GM12878 (cell line): ENCODE measurements around the gene C14orf119. TPM values are rescaled to one million over a fixed set of nuclear protein-coding genes. Genes with fewer than 3 reads are reported as not detected.

Source experiments
- ATAC-seq: fragments of 200-7000 bp; cut with Tn5 transposase; 3 replicates; pipeline ENCODE4 v1.9.1; 2020; ENCODE audit warnings: mild to moderate bottlenecking, moderate library complexity
- BruUV-seq: library from RNA; stranded (reverse); fragments of 400-500 nt; replicated peaks from 2 replicates; lab custom pipeline; 2021; lab: Mats Ljungman, UMichigan
- CTCF ChIA-PET: fragments of 300-600 bp; sonication (Branson Sonifier 250); formaldehyde crosslinking; extraction: SDS; loops from one replicate; lab custom pipeline; 2021; ENCODE audit warnings: inconsistent platforms; lab: Yijun Ruan, JAX
- POLR2A ChIA-PET: fragments of 350-600 bp; formaldehyde crosslinking; extraction: SDS; loops from one replicate; lab custom pipeline; 2021; ENCODE audit warnings: inconsistent platforms; lab: Charles Lee
- RAD21 ChIA-PET: fragments of 300-600 bp; sonication (Branson Sonifier 250); formaldehyde crosslinking; loops from one replicate; lab custom pipeline; 2023; ENCODE audit warnings: antibody characterized with exemption; ENCODE audit not compliant: unreplicated experiment; lab: Charles Lee
- SMC1A ChIA-PET: fragments of 300-600 bp; sonication (Branson Sonifier 250); formaldehyde crosslinking; loops from one replicate; lab custom pipeline; 2023; ENCODE audit not compliant: unreplicated experiment, uncharacterized antibody; lab: Charles Lee
- DNase-seq: peaks from one replicate; pipeline ENCODE4 v3.0.0-alpha.2; 2011; ENCODE audit warnings: low read depth, low spot score
- FAIRE-seq: peaks from 3 replicates; lab custom pipeline; 2011; peaks lifted over from hg19 to GRCh38; lab: Jason Lieb, UNC
- H2AFZ ChIP-seq: 2 replicates; pipeline ENCODE4 v1.6.0; 2011; ENCODE audit warnings: low read depth, low read length, control low read depth; ENCODE audit not compliant: control insufficient read depth
- H3K27ac ChIP-seq: 2 replicates; pipeline ENCODE4 v1.5.1; 2011; ENCODE audit warnings: control low read depth; ENCODE audit not compliant: control insufficient read depth, insufficient read depth
- H3K27me3 ChIP-seq, 2 experiments: replicated peaks in 1 of 2; 2 replicates each; pipeline versions ENCODE4 v1.6.0 to v1.6.1; 2011; ENCODE audit warnings: low read length in 1 of 2; ENCODE audit not compliant: control insufficient read depth in 2 of 2, insufficient read depth in 2 of 2
- H3K36me3 ChIP-seq, 2 experiments: 2 replicates each; pipeline ENCODE4 v1.5.1; 2011; ENCODE audit warnings: low read length in 1 of 2; ENCODE audit not compliant: control insufficient read depth in 2 of 2, insufficient read depth in 2 of 2
- H3K4me1 ChIP-seq: 2 replicates; pipeline ENCODE4 v1.6.1; 2011; ENCODE audit warnings: mild to moderate bottlenecking, low read length, moderate library complexity, mixed read lengths; ENCODE audit not compliant: control insufficient read depth, insufficient read depth
- H3K4me2 ChIP-seq: 2 replicates; pipeline ENCODE4 v1.6.0; 2011; ENCODE audit warnings: control low read depth; ENCODE audit not compliant: control insufficient read depth, insufficient read depth
- H3K4me3 ChIP-seq: fragments of 200-600 bp; sonication (generic); 2 replicates; pipeline ENCODE4 v1.5.1; 2016
- H3K79me2 ChIP-seq: 2 replicates; pipeline ENCODE4 v1.6.0; 2011; ENCODE audit warnings: low read length; ENCODE audit not compliant: control insufficient read depth, insufficient read depth
- H3K9ac ChIP-seq: 2 replicates; pipeline ENCODE4 v1.8.0; 2011; ENCODE audit warnings: low read length, control low read depth, mixed read lengths; ENCODE audit not compliant: control insufficient read depth, insufficient read depth
- H3K9me3 ChIP-seq: replicated peaks from 3 replicates; pipeline ENCODE4 v1.5.1; 2011; ENCODE audit warnings: mild to moderate bottlenecking, low read length; ENCODE audit not compliant: control insufficient read depth, insufficient read depth
- H4K20me1 ChIP-seq: 2 replicates; pipeline ENCODE4 v1.6.0; 2011; ENCODE audit not compliant: control insufficient read depth, insufficient read depth
- BACH1 ChIP-seq: fragments of 450-650 bp; IDR thresholded peaks from 2 replicates; pipeline ENCODE4 v1.6.1; 2017; ENCODE audit warnings: mild to moderate bottlenecking, borderline replicate concordance
- CEBPZ ChIP-seq: fragments of 150-350 bp; IDR thresholded peaks from 2 replicates; pipeline ENCODE4 v1.6.1; 2016; ENCODE audit warnings: low read depth, low read length
- CHD2 ChIP-seq: IDR thresholded peaks from 2 replicates; pipeline ENCODE4 v1.6.1; 2011; ENCODE audit warnings: low read depth, low read length, improper control_type of control experiment, borderline replicate concordance
- E2F4 ChIP-seq: IDR thresholded peaks from 2 replicates; pipeline ENCODE4 v1.6.1; 2012; ENCODE audit warnings: low read depth, low read length, improper control_type of control experiment
- LARP7 ChIP-seq: fragments of 450-650 bp; IDR thresholded peaks from 2 replicates; pipeline ENCODE4 v1.6.1; 2017; ENCODE audit warnings: mild to moderate bottlenecking
- MYB ChIP-seq: fragments of 150-350 bp; IDR thresholded peaks from 2 replicates; pipeline ENCODE4 v1.6.1; 2014; ENCODE audit warnings: mild to moderate bottlenecking, low read depth, low read length, borderline replicate concordance
- PAX8 ChIP-seq: fragments of 450-650 bp; IDR thresholded peaks from 2 replicates; pipeline ENCODE4 v1.6.1; 2017; ENCODE audit warnings: mild to moderate bottlenecking, moderate library complexity
- PBX3 ChIP-seq: IDR thresholded peaks from 2 replicates; pipeline ENCODE4 v1.6.1; 2011; ENCODE audit warnings: mild to moderate bottlenecking, low read depth, low read length, moderate library complexity; ENCODE audit not compliant: insufficient replicate concordance
- POLR2AphosphoS2 ChIP-seq: IDR thresholded peaks from 2 replicates; pipeline ENCODE4 v1.6.1; 2011; ENCODE audit warnings: low read depth, mild to moderate bottlenecking, low read length, improper control_type of control experiment, moderate library complexity
- SIN3A ChIP-seq: IDR thresholded peaks from 2 replicates; pipeline ENCODE4 v1.6.1; 2012; ENCODE audit warnings: low read depth, low read length, improper control_type of control experiment
- SMAD5 ChIP-seq: IDR thresholded peaks from 2 replicates; pipeline ENCODE4 v1.6.1; 2016; ENCODE audit warnings: antibody characterized with exemption, low read depth
- SREBF2 ChIP-seq: IDR thresholded peaks from 2 replicates; pipeline ENCODE4 v1.6.1; 2012; ENCODE audit warnings: mild to moderate bottlenecking, low read length
- TCF3 ChIP-seq: IDR thresholded peaks from 2 replicates; pipeline ENCODE4 v1.6.1; 2012; ENCODE audit warnings: low read depth, mild to moderate bottlenecking, low read length, borderline replicate concordance; ENCODE audit not compliant: insufficient read depth
- USF1 ChIP-seq: IDR thresholded peaks from 2 replicates; pipeline ENCODE4 v1.6.1; 2011; ENCODE audit warnings: borderline replicate concordance, low read depth, mild to moderate bottlenecking, moderate library complexity, mixed read lengths, low read length; ENCODE audit not compliant: insufficient read depth; ENCODE audit errors: extremely low read length
- YBX1 ChIP-seq: fragments of 450-650 bp; IDR thresholded peaks from 2 replicates; pipeline ENCODE4 v1.6.1; 2016; ENCODE audit warnings: antibody characterized with exemption
- ZNF384 ChIP-seq: IDR thresholded peaks from 2 replicates; pipeline ENCODE4 v1.6.1; 2012; ENCODE audit warnings: low read depth, mild to moderate bottlenecking, low read length, improper control_type of control experiment, borderline replicate concordance
- ZNF622 ChIP-seq: fragments of 450-650 bp; IDR thresholded peaks from 2 replicates; pipeline ENCODE4 v1.6.1; 2017; ENCODE audit warnings: mild to moderate bottlenecking, inconsistent platforms
- WGBS: methylation state at CpG from one replicate; pipeline ENCODE4 v1.1.6; 2016; ENCODE audit warnings: low lambda C conversion rate; ENCODE audit not compliant: insufficient replicate concordance, insufficient coverage; ENCODE audit errors: missing lambda C conversion rate; 5-methylcytosine and 5-hydroxymethylcytosine counted together
- in situ Hi-C: fragments of 300-500 bp; cut with MboI; formaldehyde crosslinking; loops from 9 replicates; pipeline ENCODE4 v1.14.3; 2018; ENCODE audit warnings: mixed read lengths
- intact Hi-C: fragments of 100-400 bp; cut with micrococcal nuclease; formaldehyde crosslinking; loops from one replicate; pipeline ENCODE4 v1.14.2; 2022; ENCODE audit not compliant: unreplicated experiment
- polyA plus RNA-seq, 11 experiments: library from polyadenylated mRNA; depleted of rRNA in 4 of 11; unstranded in 6 of 11; stranded (reverse) in 5 of 11; fragments of >200 nt; fragmentation: Nextera tagmentation in 4 of 11; fragmentation: Illumina TruSeq in 1 of 11; extraction: Ambion mirVana in 4 of 11; extraction: Trizol in 1 of 11; gene quantifications; 1 replicate in 1 of 11; 2 replicates in 10 of 11; pipeline versions ENCODE4 v1.2.1 to v1.2.3, GENCODE V29; 2011 to 2016; ENCODE audit warnings: inconsistent platforms in 2 of 11, missing spikeins in 2 of 11, low read depth in 1 of 11
- total RNA-seq, 4 experiments: library from RNA; depleted of rRNA in 3 of 4; stranded (reverse); fragments of >200 nt in 3 of 4; fragmentation: Illumina TruSeq in 1 of 4; extraction: Trizol in 1 of 4; gene quantifications; 2 replicates each; pipeline versions ENCODE4 v1.2.1 to v1.2.3, GENCODE V29; 2013 to 2021

C14orf119 gene
- total and polyA plus RNA-seq, 10 of the 15 experiments (the other 5 are each of a cell fraction or from before 2014, with no cell fraction given): 32.3 to 228 (median 57.6) TPM

GRCh38 chr14:23093104-23093503 is 2.2 kb upstream of the C14orf119 start:
- peaks cover 3 to 32% of the 10 kb centered on the region in 2 experiments for H3K36me3 ChIP-seq
- ATAC-seq: no peak
- POLR2A ChIA-PET: interaction anchor here (1.2 kb wide), 1 partner anchor 493 kb away, joined by 4 read pairs; no protein-coding TSS in a partner anchor
- intact Hi-C loops: no loop called here
- H3K9ac ChIP-seq: no peak overlapping the region
- peaks cover 3% of the 10 kb centered on the region; the same call in 1 of the 2 replicates for H3K4me1 ChIP-seq
- WGBS: 73% methylated on average over 2 of the region's 2 CpGs
- peak overlapping the region; percentile 92; the same call in 1 of the 2 replicates for H3K4me3 ChIP-seq
- SMC1A ChIA-PET: interaction anchor here (1.5 to 1.7 kb wide), 3 partner anchors 22 to 107 kb away, joined by 4 to 6 read pairs (median 5); no protein-coding TSS in a partner anchor
- DNase-seq: no peak
- FAIRE-seq: no peak
- peak overlapping the region; percentile 88 for H3K4me2 ChIP-seq
- H3K27ac ChIP-seq: no peak overlapping the region
- H3K79me2 ChIP-seq: peaks cover 56% of the 10 kb centered on the region
- CTCF ChIA-PET: interaction anchor here (1.2 to 5.3 kb wide), 7 partner anchors 13 to 107 kb away, joined by 5 to 60 read pairs (median 13); no protein-coding TSS in a partner anchor
- H3K9me3 ChIP-seq: no peaks in the 10 kb centered on the region
- 0 out of 2 replicates have a peak, but pooled peaks cover 7% of the 10 kb centered on the region for H4K20me1 ChIP-seq
- H2AFZ ChIP-seq: no peak overlapping the region
- BruUV-seq: no TSS peak
- no peaks in the 10 kb centered on the region for H3K27me3 ChIP-seq
- RAD21 ChIA-PET: interaction anchor here (0.6 to 1.6 kb wide), 2 partner anchors 24 to 154 kb away, joined by 3 to 6 read pairs; no protein-coding TSS in a partner anchor
- in situ Hi-C loops: no loop called here
- TF ChIP-seq CEBPZ: no peak
- TF ChIP-seq LARP7: no peak
- TF ChIP-seq PAX8: no peak
- no peak for TF ChIP-seq PBX3
- TF ChIP-seq SREBF2: no peak
- TF ChIP-seq MYB: no peak
- no peak for TF ChIP-seq ZNF622
- no peak for TF ChIP-seq BACH1
- TF ChIP-seq SMAD5: no peak
- TF ChIP-seq TCF3: no peak
- TF ChIP-seq USF1: no peak
- no peak for TF ChIP-seq ZNF384
- no peak for TF ChIP-seq SIN3A
- TF ChIP-seq POLR2AphosphoS2: no peak
- TF ChIP-seq E2F4: no peak
- no peak for TF ChIP-seq CHD2
- no peak for TF ChIP-seq YBX1
